Measurements from ENCODE around the gene FAM50B.

Gene FAM50B

DNA sequence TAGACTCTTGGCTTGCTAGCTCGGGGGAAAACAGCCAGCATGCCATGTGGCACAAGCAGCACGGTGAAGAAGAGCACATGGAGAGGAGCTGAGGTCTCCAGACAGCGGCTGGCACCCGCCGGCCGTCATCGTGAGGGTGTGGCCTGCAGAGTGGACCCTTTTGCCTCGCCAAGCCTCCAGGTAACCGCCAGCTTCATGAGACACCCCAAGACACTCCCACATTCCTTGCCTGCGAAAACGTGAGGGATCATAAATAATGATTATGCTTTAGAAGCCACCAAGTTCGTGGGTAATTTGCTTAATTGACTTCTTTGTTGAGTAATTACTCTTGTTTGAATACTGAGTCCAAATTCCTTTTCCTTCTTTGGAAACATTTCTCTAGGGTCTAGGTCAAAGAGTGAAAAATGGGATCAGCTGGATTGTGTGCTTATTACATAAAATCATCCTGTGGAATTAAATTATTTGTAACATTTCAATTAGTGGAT lies 23.2 kb downstream of the FAM50B start:
- DNase-seq (ENCODE audit: low read depth, low spot score) = no peak
- Histone ChIP-seq H3K4me3 (ENCODE audit: low read length) (no peak overlapping the region), H3K4me1 (ENCODE audit: control insufficient read depth, insufficient read depth, low read length) (no peaks in the 10 kb centered on the region; the same call in 1 of the 2 replicates), H3K27me3 (ENCODE audit: control insufficient read depth, insufficient read depth, low read length) (no peaks in the 10 kb centered on the region), H3K27ac (ENCODE audit: low read length) (no peak overlapping the region), H3K36me3 (ENCODE audit: control insufficient read depth, insufficient read depth, low read length) (no peaks in the 10 kb centered on the region), H3K9me3 (ENCODE audit: control insufficient read depth, insufficient read depth, low read length) (no peaks in the 10 kb centered on the region)
- no CpG with 5 or more reads among the region's 12 CpGs for WGBS (ENCODE audit: insufficient coverage, insufficient read length)

GRCh38 chr6:3873051-3873450 lies 23.9 kb downstream of the FAM50B start:
- DNase-seq (ENCODE audit: low read depth, low spot score) = no peak
- no peaks in the 10 kb centered on the region; the same call in 1 of the 2 replicates for H3K4me1 ChIP-seq (ENCODE audit: control insufficient read depth, insufficient read depth, low read length)
- H3K36me3 ChIP-seq (ENCODE audit: control insufficient read depth, insufficient read depth, low read length) = no peaks in the 10 kb centered on the region
- H3K9me3 ChIP-seq (ENCODE audit: control insufficient read depth, insufficient read depth, low read length) = no peaks in the 10 kb centered on the region
- no peaks in the 10 kb centered on the region for H3K27me3 ChIP-seq (ENCODE audit: control insufficient read depth, insufficient read depth, low read length)
- H3K4me3 ChIP-seq (ENCODE audit: low read length) = no peak overlapping the region
- no CpG with 5 or more reads among the region's 4 CpGs for WGBS (ENCODE audit: insufficient coverage, insufficient read length)
- no peak overlapping the region for H3K27ac ChIP-seq (ENCODE audit: low read length)

DNA sequence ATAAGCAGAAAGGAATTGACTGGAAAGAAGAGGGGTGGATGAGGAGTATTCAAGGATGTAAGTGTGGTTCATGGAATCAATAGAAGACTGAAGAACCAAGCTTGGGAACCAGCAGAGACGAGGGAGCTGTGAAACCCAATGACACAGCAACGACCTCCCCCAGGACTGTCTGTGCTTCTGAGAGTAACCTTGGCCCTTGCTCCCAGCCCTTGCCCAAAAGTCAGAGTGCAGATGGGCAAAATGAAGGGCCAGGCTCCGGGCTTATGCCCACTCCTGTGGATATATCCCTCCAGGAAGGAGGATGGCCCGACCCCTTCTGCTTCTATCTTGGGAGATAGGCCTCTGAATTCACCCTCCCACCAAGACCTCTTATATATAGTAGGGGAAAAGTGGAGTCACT lies 24.9 kb downstream of the FAM50B start:
- no CpG with 5 or more reads among the region's 4 CpGs for WGBS (ENCODE audit: insufficient coverage, insufficient read length)
- Histone ChIP-seq H3K36me3 (ENCODE audit: control insufficient read depth, insufficient read depth, low read length) (no peaks in the 10 kb centered on the region), H3K27me3 (ENCODE audit: control insufficient read depth, insufficient read depth, low read length) (no peaks in the 10 kb centered on the region)

DNA sequence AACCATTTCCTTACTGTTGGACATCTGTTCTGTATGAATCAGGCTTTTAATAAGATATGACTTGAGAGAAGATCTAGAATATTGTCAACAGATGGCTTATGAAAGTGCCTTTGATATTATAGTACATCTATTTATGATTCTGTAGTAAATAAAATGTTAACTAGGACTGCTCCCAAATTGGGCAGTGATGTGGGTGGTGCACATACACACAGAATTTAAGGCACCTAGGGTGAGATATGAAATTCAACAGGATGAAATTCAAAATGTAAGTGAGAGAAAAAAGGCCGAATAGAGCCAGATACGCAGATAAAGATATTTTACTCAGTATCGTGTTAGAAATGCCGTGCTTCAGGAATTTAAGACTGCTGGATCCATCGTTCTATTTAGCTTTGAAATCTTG lies 26.3 kb downstream of the FAM50B start:
- Histone ChIP-seq H3K36me3 (ENCODE audit: control insufficient read depth, insufficient read depth, low read length) (no peaks in the 10 kb centered on the region), H3K9me3 (ENCODE audit: control insufficient read depth, insufficient read depth, low read length) (no peaks in the 10 kb centered on the region), H3K4me1 (ENCODE audit: control insufficient read depth, insufficient read depth, low read length) (no peaks in the 10 kb centered on the region), H3K4me3 (ENCODE audit: low read length) (no peak overlapping the region), H3K27me3 (ENCODE audit: control insufficient read depth, insufficient read depth, low read length) (no peaks in the 10 kb centered on the region), H3K27ac (ENCODE audit: low read length) (no peak overlapping the region)
- no peak for DNase-seq (ENCODE audit: low read depth, low spot score)
- no CpG with 5 or more reads among the region's 5 CpGs for WGBS (ENCODE audit: insufficient coverage, insufficient read length)

More for the DNA sequence above, 24.9 kb downstream of the FAM50B start:
- Histone ChIP-seq H3K9me3 (ENCODE audit: control insufficient read depth, insufficient read depth, low read length) (no peaks in the 10 kb centered on the region), H3K27ac (ENCODE audit: low read length) (no peak overlapping the region), H3K4me3 (ENCODE audit: low read length) (no peak overlapping the region), H3K4me1 (ENCODE audit: control insufficient read depth, insufficient read depth, low read length) (no peaks in the 10 kb centered on the region)
- DNase-seq (ENCODE audit: low read depth, low spot score) = no peak

GRCh38 chr6:3876101-3876500 lies 26.9 kb downstream of the FAM50B start:
- no CpG with 5 or more reads among the region's 10 CpGs for WGBS (ENCODE audit: insufficient coverage, insufficient read length)
- H3K4me1 ChIP-seq (ENCODE audit: control insufficient read depth, insufficient read depth, low read length) = no peaks in the 10 kb centered on the region
- no peak for DNase-seq (ENCODE audit: low read depth, low spot score)

DNA sequence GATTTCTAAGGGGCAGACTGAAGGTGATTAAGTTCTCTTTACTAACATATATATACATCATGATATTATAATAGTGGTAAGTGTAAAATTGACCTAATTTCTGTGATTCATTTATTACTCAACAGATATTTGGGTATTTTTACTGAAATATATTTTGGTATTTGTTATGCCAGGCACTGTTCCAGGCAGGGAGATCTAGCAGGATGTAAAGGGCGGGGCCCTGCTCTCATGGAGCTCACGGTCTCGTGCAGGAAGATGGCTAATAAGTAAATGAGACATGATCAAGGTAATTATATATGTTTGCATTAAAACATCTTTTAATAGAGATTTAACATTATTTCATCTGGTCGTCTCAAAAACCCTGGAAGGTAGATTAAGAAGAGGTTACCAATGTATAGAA lies 27.7 kb downstream of the FAM50B start:
- no CpG with 5 or more reads among the region's 4 CpGs for WGBS (ENCODE audit: insufficient coverage, insufficient read length)
- Histone ChIP-seq H3K4me1 (ENCODE audit: control insufficient read depth, insufficient read depth, low read length) (no peaks in the 10 kb centered on the region), H3K9me3 (ENCODE audit: control insufficient read depth, insufficient read depth, low read length) (no peaks in the 10 kb centered on the region), H3K36me3 (ENCODE audit: control insufficient read depth, insufficient read depth, low read length) (no peaks in the 10 kb centered on the region), H3K27ac (ENCODE audit: low read length) (no peak overlapping the region), H3K27me3 (ENCODE audit: control insufficient read depth, insufficient read depth, low read length) (no peaks in the 10 kb centered on the region), H3K4me3 (ENCODE audit: low read length) (no peak overlapping the region)
- DNase-seq (ENCODE audit: low read depth, low spot score) = no peak

More at GRCh38 chr6:3876101-3876500, 26.9 kb downstream of the FAM50B start:
- Histone ChIP-seq H3K4me3 (ENCODE audit: low read length) (no peak overlapping the region), H3K36me3 (ENCODE audit: control insufficient read depth, insufficient read depth, low read length) (no peaks in the 10 kb centered on the region), H3K27me3 (ENCODE audit: control insufficient read depth, insufficient read depth, low read length) (no peaks in the 10 kb centered on the region), H3K27ac (ENCODE audit: low read length) (no peak overlapping the region), H3K9me3 (ENCODE audit: control insufficient read depth, insufficient read depth, low read length) (no peaks in the 10 kb centered on the region)

GRCh38 chr6:3878048-3878666 lies 29.0 kb downstream of the FAM50B start:
- Histone ChIP-seq H3K4me1 (ENCODE audit: control insufficient read depth, insufficient read depth, low read length) (no peaks in the 10 kb centered on the region), H3K27ac (ENCODE audit: low read length) (no peak overlapping the region), H3K36me3 (ENCODE audit: control insufficient read depth, insufficient read depth, low read length) (no peaks in the 10 kb centered on the region), H3K9me3 (ENCODE audit: control insufficient read depth, insufficient read depth, low read length) (no peaks in the 10 kb centered on the region), H3K27me3 (ENCODE audit: control insufficient read depth, insufficient read depth, low read length) (no peaks in the 10 kb centered on the region), H3K4me3 (ENCODE audit: low read length) (no peak overlapping the region)
- no CpG with 5 or more reads among the region's 6 CpGs for WGBS (ENCODE audit: insufficient coverage, insufficient read length)
- no peak for DNase-seq (ENCODE audit: low read depth, low spot score)

DNA sequence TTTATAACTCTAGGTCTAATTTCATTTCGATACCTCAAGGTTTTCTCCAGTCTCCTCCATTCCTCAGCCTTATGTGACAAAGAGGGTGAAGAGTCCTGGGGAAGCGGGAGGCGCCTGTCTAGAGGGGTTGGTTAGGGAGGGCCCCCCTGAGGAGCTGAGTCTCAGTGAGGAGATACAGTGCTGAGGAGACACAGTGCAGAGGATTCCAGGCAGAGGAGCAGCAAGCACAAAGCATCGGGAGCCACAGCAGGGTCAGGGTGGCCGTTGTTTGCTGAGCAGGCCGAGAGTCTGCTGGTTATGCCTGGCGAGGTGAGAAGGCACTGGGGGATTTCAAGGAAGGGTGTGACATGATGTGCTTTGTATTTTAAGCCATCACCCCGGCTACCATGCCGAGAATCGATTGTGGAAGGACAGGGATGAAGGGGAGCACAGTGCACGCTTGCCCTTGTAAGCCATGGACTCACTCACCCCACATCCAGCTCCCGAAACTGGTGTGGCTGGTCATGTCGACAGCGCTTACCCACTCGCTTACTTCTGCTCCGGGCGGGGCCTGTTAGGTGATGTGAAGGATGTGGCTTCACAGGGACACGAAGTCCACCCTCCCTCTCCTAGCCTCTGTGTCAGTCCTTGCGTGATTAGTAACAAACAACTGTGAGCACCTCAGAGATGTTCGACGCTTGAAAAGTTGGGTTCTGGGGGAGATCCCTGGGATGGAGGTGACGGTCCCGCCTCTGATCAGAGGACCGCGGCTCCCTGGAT lies 30.2 kb downstream of the FAM50B start:
- H3K4me1 ChIP-seq (ENCODE audit: control insufficient read depth, insufficient read depth, low read length) = peaks cover 2% of the 10 kb centered on the region; the same call in 1 of the 2 replicates
- no peak for DNase-seq (ENCODE audit: low read depth, low spot score)
- WGBS (ENCODE audit: insufficient coverage, insufficient read length) = no CpG with 5 or more reads among the region's 25 CpGs
- H3K4me3 ChIP-seq (ENCODE audit: low read length) = no peak overlapping the region
- no peak overlapping the region for H3K27ac ChIP-seq (ENCODE audit: low read length)
- H3K27me3 ChIP-seq (ENCODE audit: control insufficient read depth, insufficient read depth, low read length) = no peaks in the 10 kb centered on the region
- no peaks in the 10 kb centered on the region for H3K36me3 ChIP-seq (ENCODE audit: control insufficient read depth, insufficient read depth, low read length)
- no peaks in the 10 kb centered on the region for H3K9me3 ChIP-seq (ENCODE audit: control insufficient read depth, insufficient read depth, low read length)

DNA sequence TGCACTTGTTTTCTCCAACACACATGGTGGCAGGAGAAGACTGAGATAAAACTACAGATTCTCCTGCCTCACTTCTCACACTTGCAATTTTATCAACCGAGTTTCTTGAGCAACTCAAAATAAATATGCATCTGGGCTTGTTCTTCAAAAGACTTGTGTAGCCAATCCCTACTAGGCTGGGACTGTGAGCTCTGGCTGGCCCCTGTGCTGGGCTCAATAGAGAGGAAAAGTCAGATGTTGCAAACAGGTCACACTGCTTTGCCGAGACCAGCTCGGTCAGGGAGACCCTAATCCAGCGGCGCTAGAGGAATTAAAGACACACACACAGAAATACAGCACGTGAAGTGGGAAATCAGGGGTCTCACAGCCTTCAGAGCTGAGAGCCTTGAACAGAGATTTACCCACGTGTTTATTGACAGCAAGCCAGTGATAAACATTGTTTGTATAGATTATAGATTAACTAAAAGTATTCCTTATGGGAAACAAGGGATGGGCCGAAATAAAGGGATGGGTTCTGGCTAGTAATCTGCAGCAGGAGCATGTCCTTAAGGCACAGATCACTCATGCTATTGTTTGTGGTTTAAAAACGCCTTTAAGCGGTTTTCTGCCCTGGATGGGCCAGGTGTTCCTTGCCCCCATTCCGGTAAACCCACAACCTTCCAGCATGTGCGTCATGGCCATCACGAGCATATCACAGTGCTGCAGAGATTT lies 32.7 kb downstream of the FAM50B start:
- DNase-seq (ENCODE audit: low read depth, low spot score) = no peak
- Histone ChIP-seq H3K36me3 (ENCODE audit: control insufficient read depth, insufficient read depth, low read length) (no peaks in the 10 kb centered on the region), H3K4me3 (ENCODE audit: low read length) (no peak overlapping the region), H3K27me3 (ENCODE audit: control insufficient read depth, insufficient read depth, low read length) (no peaks in the 10 kb centered on the region), H3K9me3 (ENCODE audit: control insufficient read depth, insufficient read depth, low read length) (no peaks in the 10 kb centered on the region), H3K4me1 (ENCODE audit: control insufficient read depth, insufficient read depth, low read length) (peaks cover 2% of the 10 kb centered on the region; the same call in 1 of the 2 replicates), H3K27ac (ENCODE audit: low read length) (no peak overlapping the region)
- WGBS (ENCODE audit: insufficient coverage, insufficient read length) = no CpG with 5 or more reads among the region's 13 CpGs

DNA sequence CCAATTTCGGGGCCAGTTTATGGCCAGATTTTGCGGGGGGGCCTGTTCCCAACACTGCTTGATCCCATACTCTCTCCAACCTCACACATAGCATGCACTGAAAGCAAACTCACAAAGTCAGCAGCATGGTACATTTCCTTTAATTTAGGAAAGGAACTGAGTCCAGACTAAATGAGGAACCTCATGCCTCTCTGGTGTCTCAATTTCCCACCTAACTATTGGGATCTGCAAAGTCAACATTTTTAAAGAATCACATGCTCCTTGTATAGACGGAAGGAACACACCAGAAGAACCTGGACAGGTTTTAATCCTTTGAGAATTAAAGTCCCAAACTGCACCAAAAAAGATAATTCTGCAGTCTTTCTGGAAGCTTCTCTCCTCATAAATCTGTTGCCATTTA lies 33.3 kb downstream of the FAM50B start:
- H3K4me3 ChIP-seq (ENCODE audit: low read length) = no peak overlapping the region
- WGBS (ENCODE audit: insufficient coverage, insufficient read length) = no CpG with 5 or more reads among the region's 3 CpGs
- H3K27ac ChIP-seq (ENCODE audit: low read length) = no peak overlapping the region
- no peaks in the 10 kb centered on the region for H3K9me3 ChIP-seq (ENCODE audit: control insufficient read depth, insufficient read depth, low read length)
- no peaks in the 10 kb centered on the region for H3K27me3 ChIP-seq (ENCODE audit: control insufficient read depth, insufficient read depth, low read length)
- DNase-seq (ENCODE audit: low read depth, low spot score) = no peak
- H3K36me3 ChIP-seq (ENCODE audit: control insufficient read depth, insufficient read depth, low read length) = no peaks in the 10 kb centered on the region
- peaks cover 2% of the 10 kb centered on the region; the same call in 1 of the 2 replicates for H3K4me1 ChIP-seq (ENCODE audit: control insufficient read depth, insufficient read depth, low read length)

All from iPS DF 6.9 (cell line).